Stimulated activated CD4-positive, alpha-beta T cell treated with anti-CD3 and anti-CD28 coated beads, Interleukin-1b, Interleukin-23, amount 100 ng/mL, for 4 hours (primary cell): ENCODE measurements around the gene SUSD1.
"Not testable (repeated sequence)": the region's sequence is repeated elsewhere in the genome, so short reads cannot be mapped to it uniquely, and the experiment has no call there.

Experiments used
- DNase-seq, 2 donors: peaks; one replicate each; pipeline ENCODE4 v3.0.0-alpha.2; 2020; ENCODE audit warnings: low read depth in 2 of 2

Gene SUSD1

DNA sequence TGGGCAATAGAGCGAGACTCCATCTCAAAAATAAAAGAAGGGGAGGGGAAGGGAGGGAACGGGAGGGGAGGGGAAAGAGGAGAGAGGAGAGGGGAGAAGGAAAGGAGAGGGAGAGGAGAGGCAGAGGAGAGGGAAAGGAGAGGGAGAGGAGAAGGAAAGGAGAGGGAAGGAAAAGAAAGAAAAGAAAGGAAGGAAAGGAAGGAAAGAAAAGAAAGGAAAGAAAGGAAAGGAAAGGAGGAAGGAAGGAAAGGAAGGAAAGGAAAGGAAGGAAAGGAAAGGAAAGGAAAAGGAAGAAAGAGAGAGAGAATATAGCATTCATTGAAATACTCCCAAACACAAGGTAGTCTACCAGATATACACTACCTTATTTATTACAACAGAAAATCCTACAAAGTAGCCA lies 44.8 kb downstream of the SUSD1 start:
- DNase-seq = no peak

DNA sequence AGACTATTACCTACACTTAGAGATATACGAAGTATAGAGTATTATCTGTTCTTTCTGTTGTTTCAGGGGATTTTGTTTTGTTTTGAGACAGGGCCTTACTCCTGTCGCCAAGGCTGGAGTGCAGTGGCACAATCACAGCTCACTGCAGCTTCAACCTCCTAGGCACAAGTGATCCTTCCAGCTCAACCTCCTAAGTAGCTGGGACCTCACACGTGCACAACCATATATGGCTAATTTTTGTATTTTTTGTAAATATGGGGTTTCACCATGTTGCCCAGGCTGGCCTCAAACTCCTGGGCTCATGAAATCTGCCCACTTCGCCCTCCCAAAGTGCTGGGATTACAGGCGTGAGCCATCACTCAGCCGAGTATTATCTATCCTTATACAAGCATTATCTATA lies 45.9 kb downstream of the SUSD1 start:
- no peak for DNase-seq

- DNase-seq = not testable (repeated sequence)
Measured at GRCh38 chr9:112128399-112128798, 46.7 kb downstream of the SUSD1 start.

- DNase-seq = no peak
Measured at GRCh38 chr9:112127281-112127680, 47.8 kb downstream of the SUSD1 start.

- DNase-seq = no peak
Measured at GRCh38 chr9:112125951-112126388, 49.1 kb downstream of the SUSD1 start.

GRCh38 chr9:112124156-112124555 lies 50.9 kb downstream of the SUSD1 start:
- no peak for DNase-seq

- no peak for DNase-seq
Measured at GRCh38 chr9:112121633-112122032, 53.5 kb downstream of the SUSD1 start.

DNA sequence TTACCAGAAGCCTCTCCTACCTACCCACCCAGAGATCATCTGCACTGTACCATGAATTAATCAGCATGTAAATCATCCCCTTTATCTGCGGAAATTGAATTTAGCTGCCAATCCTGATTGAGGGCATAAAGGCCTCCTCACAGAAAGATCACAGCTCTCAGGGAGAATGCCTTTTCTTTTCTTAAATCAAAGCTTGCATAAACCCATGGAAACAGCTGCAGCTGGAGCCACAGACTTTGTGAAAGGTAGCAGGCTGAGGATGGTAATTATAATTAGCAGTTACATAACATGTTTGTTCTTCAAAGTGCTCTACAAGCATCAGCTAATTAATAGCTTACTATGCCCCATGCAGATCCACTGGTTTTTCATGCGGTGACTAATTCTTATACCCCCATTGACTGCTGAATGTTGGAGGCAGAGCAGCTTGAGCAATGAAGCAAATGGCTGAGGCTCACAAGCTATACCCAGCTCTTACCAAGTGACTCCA lies 54.6 kb downstream of the SUSD1 start:
- DNase-seq = no peak

GRCh38 chr9:112120030-112120341 lies 55.1 kb downstream of the SUSD1 start:
- DNase-seq = no peak

- DNase-seq = no peak
Measured at GRCh38 chr9:112119225-112120029, 55.7 kb downstream of the SUSD1 start.

DNA sequence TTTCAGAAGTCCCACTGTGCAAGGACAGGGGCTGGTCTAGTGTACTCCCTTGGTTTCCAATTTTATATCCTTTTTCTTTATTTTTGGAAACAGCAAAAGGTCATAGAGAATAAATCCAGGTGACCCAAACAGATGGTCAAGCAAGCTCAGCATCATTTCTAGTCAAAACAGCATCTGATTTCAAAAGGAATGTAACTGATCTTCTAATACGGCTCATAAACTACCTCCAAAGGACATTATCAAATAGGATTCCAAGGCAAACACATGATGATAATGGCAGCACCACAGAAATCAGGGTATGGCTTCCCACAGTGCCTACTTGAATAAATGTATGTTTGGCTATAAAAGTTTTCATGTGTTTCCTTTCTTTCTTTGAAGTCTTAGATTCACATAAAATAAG lies 57.1 kb downstream of the SUSD1 start:
- DNase-seq = no peak

DNA sequence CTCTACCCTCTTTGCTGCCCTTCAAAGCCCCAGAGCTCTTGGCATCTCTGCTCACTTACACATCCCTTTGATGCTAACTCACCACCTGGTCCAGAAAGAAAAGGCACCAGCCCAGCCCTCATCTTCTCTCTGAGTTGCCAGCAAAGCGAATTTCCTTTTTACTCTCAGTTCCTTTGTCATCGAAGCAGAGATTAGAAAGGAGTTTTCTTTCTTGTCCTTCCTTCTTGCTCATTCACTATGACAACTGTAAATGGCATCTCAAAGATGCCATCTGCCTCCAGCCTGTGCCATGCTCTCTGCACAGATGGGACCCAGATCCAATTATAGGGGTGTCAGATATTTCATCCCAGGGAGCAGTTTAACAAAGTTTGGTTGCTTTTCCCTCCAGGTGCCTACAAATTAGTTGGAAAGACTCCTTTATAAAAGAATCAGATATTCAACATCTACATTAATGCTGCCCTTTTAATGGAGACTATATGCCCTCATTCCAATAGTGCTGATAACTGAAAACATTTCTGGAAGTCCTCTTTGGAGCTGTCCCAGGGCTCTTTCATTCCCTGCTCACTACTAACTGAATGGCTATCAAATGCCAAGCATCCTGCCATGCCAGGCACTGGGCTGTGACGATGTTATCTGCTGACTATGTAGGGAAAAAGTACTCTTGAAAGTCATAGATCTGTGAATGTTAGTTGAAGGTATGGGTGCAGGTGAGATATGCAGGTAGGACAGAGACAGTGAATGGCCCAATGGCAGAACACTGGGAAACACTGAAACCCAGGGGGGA lies 58.9 kb downstream of the SUSD1 start:
- DNase-seq = no peak

DNA sequence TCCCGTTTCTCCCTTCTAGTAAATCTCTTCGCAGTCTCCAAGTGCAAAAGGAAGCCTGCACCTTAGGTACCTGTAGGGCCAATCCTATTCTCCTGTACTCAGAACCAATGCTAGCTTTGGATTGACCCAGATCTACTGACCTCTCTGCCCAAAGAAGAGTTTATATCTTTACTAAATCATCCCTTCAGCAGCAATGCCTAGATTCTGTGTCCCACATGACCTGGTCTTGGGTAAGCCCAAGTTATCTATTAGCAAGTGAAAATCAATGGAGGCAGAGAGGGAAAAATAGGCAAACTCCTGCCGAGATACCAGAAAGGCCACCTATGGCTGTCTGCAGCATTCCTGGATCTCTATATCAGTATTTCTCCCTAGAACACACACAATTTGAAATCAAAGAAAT lies 60.0 kb downstream of the SUSD1 start:
- no peak for DNase-seq

DNA sequence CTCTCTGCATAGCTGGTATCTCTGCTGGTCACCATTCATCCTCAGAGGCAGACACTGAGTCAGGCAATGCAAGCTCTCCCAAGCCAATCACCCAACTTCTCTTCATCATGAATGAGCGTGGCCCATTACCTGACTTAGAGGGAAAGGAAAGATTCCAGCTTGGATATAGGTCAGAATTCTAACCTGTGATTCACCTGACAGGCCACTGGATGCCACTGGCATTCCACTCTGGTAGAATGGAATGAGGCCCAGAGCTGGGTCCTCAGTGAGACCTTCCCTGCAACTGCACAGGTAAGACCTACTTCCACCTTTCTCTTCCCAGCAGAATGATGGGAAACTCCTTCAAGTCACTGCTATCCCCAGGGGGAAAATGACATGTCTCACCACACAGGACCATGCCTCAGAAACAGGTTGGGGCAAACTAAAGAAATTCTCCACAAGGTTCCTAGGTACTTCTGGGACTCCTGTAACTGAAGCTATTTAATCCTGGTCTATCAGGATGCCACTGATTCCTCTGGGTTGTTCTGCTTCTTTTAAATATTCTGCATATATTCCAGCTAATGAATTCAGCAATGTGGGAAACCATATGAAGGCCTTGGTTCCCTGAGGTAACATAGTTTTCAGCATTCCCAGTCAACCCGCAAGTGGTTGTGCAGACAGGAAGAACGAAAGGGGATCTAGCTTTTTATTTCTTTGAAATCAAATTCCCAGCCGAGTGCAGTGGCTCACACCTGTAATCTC lies 62.0 kb downstream of the SUSD1 start:
- DNase-seq = peak in 1 of 2 donors; percentile 1

DNA sequence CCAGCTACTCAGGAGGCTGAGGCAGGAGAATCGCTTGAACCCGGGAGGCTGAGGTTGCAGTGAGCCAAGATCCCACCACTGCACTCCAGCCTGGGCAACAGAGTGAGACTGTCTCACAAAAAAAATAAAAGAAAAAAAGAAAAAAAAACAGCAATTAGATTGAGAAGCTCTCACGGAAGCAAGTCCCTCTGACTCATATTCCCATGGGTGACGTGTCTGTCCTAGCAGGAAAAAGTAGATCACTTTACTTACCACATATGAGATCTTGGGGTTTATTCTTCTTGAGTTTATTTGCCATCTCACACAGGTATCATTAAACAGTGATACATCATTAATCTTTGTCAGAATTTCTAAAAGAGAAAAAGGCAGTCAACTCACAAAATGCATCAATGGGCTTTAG lies 62.6 kb downstream of the SUSD1 start:
- DNase-seq = no peak

GRCh38 chr9:112111461-112111860 lies 63.6 kb downstream of the SUSD1 start:
- no peak for DNase-seq

- no peak for DNase-seq
Measured at GRCh38 chr9:112110777-112111113, 64.4 kb downstream of the SUSD1 start.

GRCh38 chr9:112110094-112110776 lies 64.9 kb downstream of the SUSD1 start:
- DNase-seq = no peak

- no peak for DNase-seq
Measured at GRCh38 chr9:112104901-112105300, 70.2 kb downstream of the SUSD1 start.

- DNase-seq = no peak
Measured at GRCh38 chr9:112104401-112104800, 70.7 kb downstream of the SUSD1 start.

DNA sequence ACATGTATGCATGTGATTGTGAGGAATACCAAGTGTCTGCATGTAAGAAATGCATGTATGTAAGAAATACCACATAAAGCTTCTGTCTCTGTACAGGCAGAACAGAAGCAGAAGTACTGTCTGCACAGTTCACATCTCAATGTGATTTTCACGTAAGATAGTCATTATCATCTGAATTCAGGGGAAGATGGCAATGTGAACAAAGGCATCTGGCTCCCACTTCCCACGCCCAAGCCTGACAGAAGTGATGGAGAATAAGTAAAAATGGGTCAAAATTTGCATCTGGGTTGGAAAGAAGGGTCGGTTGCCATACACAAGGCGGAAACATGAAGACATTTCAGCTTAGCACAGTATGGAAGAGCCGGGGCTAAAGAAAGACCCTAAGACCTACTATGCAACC lies 71.7 kb downstream of the SUSD1 start:
- DNase-seq = no peak
